B cell (primary cell): ENCODE data around the gene RAB11FIP5. TPM values are rescaled to one million over a fixed set of nuclear protein-coding genes. Genes with fewer than 3 reads are reported as not detected.
"Not testable (repeated sequence)": the region's sequence is repeated elsewhere in the genome, so short reads cannot be mapped to it uniquely, and the experiment has no call there.

Source experiments
- ATAC-seq: fragments of 200-7000 bp; cut with Tn5 transposase; one replicate; pipeline ENCODE4 v1.10.0; 2021; ENCODE audit warnings: low read depth, mild to moderate bottlenecking, moderate number of reproducible peaks, moderate library complexity
- CTCF ChIA-PET: fragments of 350-600 bp; sonication (Branson Sonifier 250); formaldehyde crosslinking; loops from one replicate; lab custom pipeline; 2021; ENCODE audit warnings: antibody characterized with exemption, inconsistent platforms; lab: Charles Lee
- POLR2A ChIA-PET: fragments of 350-600 bp; sonication (Branson Sonifier 250); formaldehyde crosslinking; loops from one replicate; lab custom pipeline; 2021; ENCODE audit warnings: antibody characterized with exemption; lab: Charles Lee
- DNase-seq: peaks from one replicate; pipeline ENCODE4 v3.0.0; 2013
- H2AFZ ChIP-seq: 2 replicates; pipeline ENCODE4 v1.6.1; 2012; ENCODE audit warnings: mild to moderate bottlenecking, low read depth, low read length; ENCODE audit not compliant: insufficient read depth, poor library complexity, severe bottlenecking
- H3K27ac ChIP-seq, 2 donors: 1 replicate in 1 of 2; 2 replicates in 1 of 2; pipeline ENCODE4 v1.5.1; 2012 to 2013; ENCODE audit warnings: low read length in 2 of 2, mild to moderate bottlenecking in 2 of 2, moderate library complexity in 1 of 2
- H3K27me3 ChIP-seq, 4 experiments: fragments of 200-600 bp in 1 of 4; sonication (generic) in 1 of 4; replicated peaks in 1 of 4; 1 replicate in 2 of 4; 2 replicates in 2 of 4; pipeline versions ENCODE4 v1.6.1 to v1.7.0; 2013 to 2016; ENCODE audit warnings: low read length in 3 of 4, mild to moderate bottlenecking in 2 of 4, mixed read lengths in 1 of 4, moderate library complexity in 1 of 4; ENCODE audit not compliant: insufficient read depth in 4 of 4, control insufficient read depth in 3 of 4; ENCODE audit errors: control extremely low read depth in 1 of 4
- H3K36me3 ChIP-seq, 2 experiments: replicated peaks in 1 of 2; 1 replicate in 1 of 2; 2 replicates in 1 of 2; pipeline versions ENCODE4 v1.6.1 to v1.7.1; 2013; ENCODE audit warnings: low read length in 1 of 2; ENCODE audit not compliant: insufficient read depth in 2 of 2, control insufficient read depth in 1 of 2; ENCODE audit errors: control extremely low read depth in 1 of 2, extremely low read depth in 1 of 2
- H3K4me1 ChIP-seq, 2 donors: fragments of 200-600 bp in 1 of 2; sonication (generic) in 1 of 2; 1 replicate in 1 of 2; 2 replicates in 1 of 2; pipeline versions ENCODE4 v1.5.1 to v1.6.1; 2013 to 2017; ENCODE audit warnings: low read length in 2 of 2; ENCODE audit not compliant: control insufficient read depth in 2 of 2, insufficient read depth in 2 of 2
- H3K4me2 ChIP-seq: replicated peaks from 2 replicates; pipeline ENCODE3; 2012; ENCODE audit warnings: mild to moderate bottlenecking, low read depth, low read length; ENCODE audit not compliant: poor library complexity, severe bottlenecking
- H3K4me3 ChIP-seq, 5 experiments: fragments of 200-600 bp in 1 of 5; sonication (generic) in 1 of 5; 1 replicate in 3 of 5; 2 replicates in 2 of 5; pipeline versions ENCODE4 v1.5.1 to v1.7.0; 2011 to 2016; ENCODE audit warnings: low read length in 4 of 5, mild to moderate bottlenecking in 4 of 5, low read depth in 2 of 5, control low read depth in 1 of 5, moderate library complexity in 1 of 5; ENCODE audit not compliant: insufficient read depth in 1 of 5; ENCODE audit errors: control extremely low read depth in 1 of 5, extremely low read depth in 1 of 5
- H3K79me2 ChIP-seq: fragments of 200-600 bp; sonication (generic); one replicate; pipeline ENCODE4 v1.6.0; 2016; ENCODE audit warnings: low read length; ENCODE audit not compliant: control insufficient read depth, insufficient read depth
- H3K9ac ChIP-seq: fragments of 200-600 bp; sonication (generic); 2 replicates; pipeline ENCODE4 v1.6.1; 2017; ENCODE audit warnings: mild to moderate bottlenecking, low read length, moderate library complexity
- H3K9me3 ChIP-seq, 3 donors: one replicate each; pipeline versions ENCODE4 v1.6.1 to v1.7.1; 2013; ENCODE audit warnings: low read length in 2 of 3; ENCODE audit not compliant: control insufficient read depth in 2 of 3, insufficient read depth in 1 of 3; ENCODE audit errors: control extremely low read depth in 1 of 3
- H4K20me1 ChIP-seq: 2 replicates; pipeline ENCODE4 v1.6.0; 2012; ENCODE audit warnings: mild to moderate bottlenecking, low read length; ENCODE audit not compliant: insufficient read depth, control insufficient read depth, poor library complexity, severe bottlenecking
- H3K27ac Mint-ChIP-seq: one replicate; pipeline ENCODE4 v1.8.0; 2021; ENCODE audit warnings: mixed read lengths
- H3K27me3 Mint-ChIP-seq: one replicate; pipeline ENCODE4 v1.8.0; 2021; ENCODE audit warnings: mixed read lengths
- H3K4me1 Mint-ChIP-seq: one replicate; pipeline ENCODE4 v1.8.0; 2021; ENCODE audit warnings: mixed read lengths
- H3K4me3 Mint-ChIP-seq: one replicate; pipeline ENCODE4 v1.8.0; 2021; ENCODE audit warnings: mixed read lengths
- H3K9me3 Mint-ChIP-seq: one replicate; pipeline ENCODE4 v1.8.0; 2022; ENCODE audit warnings: mixed read lengths; ENCODE audit not compliant: insufficient read depth
- EZH2 ChIP-seq: IDR thresholded peaks from 2 replicates; pipeline ENCODE4 v1.6.1; 2012; ENCODE audit warnings: borderline replicate concordance, low read depth, mild to moderate bottlenecking, moderate library complexity, low read length; ENCODE audit not compliant: insufficient read depth, poor library complexity, severe bottlenecking
- WGBS: methylation state at CpG from one replicate; pipeline ENCODE4 v1.1.5; 2013; ENCODE audit warnings: missing lambda C conversion rate; ENCODE audit not compliant: insufficient coverage; 5-methylcytosine and 5-hydroxymethylcytosine counted together
- intact Hi-C: fragments of 100-400 bp; cut with micrococcal nuclease; formaldehyde crosslinking; loops from one replicate; pipeline ENCODE4 v1.10.0; 2022
- polyA plus RNA-seq: library from polyadenylated mRNA; depleted of rRNA; stranded (reverse); fragments of >200 nt; gene quantifications from 2 replicates; pipeline ENCODE4 v1.2.3, GENCODE V29; 2012
- total RNA-seq, 2 donors: library from RNA; stranded (reverse); fragments of 120-200 nt in 1 of 2; gene quantifications; 1 replicate in 1 of 2; 2 replicates in 1 of 2; pipeline versions ENCODE4 v1.2.3 to v1.2.4, GENCODE V29; 2013 to 2022
- TF ChIP-seq, protein P1 (sequence below): fragments of 200-600 bp; IDR thresholded peaks from one replicate; pipeline ENCODE4 v1.8.0; 2022; ENCODE audit warnings: antibody characterized with exemption, mild to moderate bottlenecking

The RAB11FIP5 gene
- total and polyA plus RNA-seq, 2 donors (not counting 1 experiment from before 2014, with no cell fraction given), result 1.7 to 4.6 TPM

DNA sequence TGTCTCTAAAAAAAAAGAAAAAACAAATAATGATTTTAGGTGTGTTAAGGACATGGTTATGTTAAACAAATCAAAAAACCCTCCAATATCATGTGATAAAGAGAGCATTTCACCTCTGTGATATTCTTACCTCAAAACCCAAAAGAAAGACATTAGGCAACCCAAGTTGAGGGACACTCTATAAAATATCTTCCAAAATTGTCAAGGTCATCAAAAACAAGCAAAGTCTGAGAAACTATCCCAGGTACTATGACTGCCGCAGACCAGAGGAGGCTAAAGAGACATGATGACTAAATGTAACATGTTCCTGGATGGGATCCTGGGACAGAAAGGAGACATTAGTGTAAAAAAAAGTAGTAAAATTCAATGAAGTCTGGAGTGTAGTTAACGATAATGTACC lies 45.7 kb downstream of the RAB11FIP5 start:
- ChIA-PET POLR2A (no interaction called here), CTCF (interaction anchor here (1.0 kb wide), 1 partner anchor 8 kb away, joined by 3 read pairs; no protein-coding TSS in a partner anchor)
- Histone ChIP-seq H4K20me1 (no peaks in the 10 kb centered on the region), H3K9ac (no peak overlapping the region), H3K36me3 (no peaks in the 10 kb centered on the region), H3K4me3 (no peak overlapping the region), H3K27ac (no peak overlapping the region), H3K4me1 (peaks cover 6 to 13% of the 10 kb centered on the region in 2 donors), H2AFZ (no peak overlapping the region), H3K27me3 (no peaks in the 10 kb centered on the region), H3K4me2 (no peak overlapping the region), H3K79me2 (peaks cover 14% of the 10 kb centered on the region), H3K9me3 (no peaks in the 10 kb centered on the region)
- no peak overlapping the region for H3K27ac Mint-ChIP-seq
- H3K4me3 Mint-ChIP-seq, result no peak overlapping the region
- H3K27me3 Mint-ChIP-seq, result no peaks in the 10 kb centered on the region
- intact Hi-C loops, result no loop called here
- peaks cover 21% of the 10 kb centered on the region for H3K4me1 Mint-ChIP-seq
- DNase-seq, result no peak
- H3K9me3 Mint-ChIP-seq, result no peaks in the 10 kb centered on the region
- WGBS, result 95% methylated on average over 2 of the region's 2 CpGs
- no peak for TF ChIP-seq EZH2
- TF ChIP-seq, protein P1, sequence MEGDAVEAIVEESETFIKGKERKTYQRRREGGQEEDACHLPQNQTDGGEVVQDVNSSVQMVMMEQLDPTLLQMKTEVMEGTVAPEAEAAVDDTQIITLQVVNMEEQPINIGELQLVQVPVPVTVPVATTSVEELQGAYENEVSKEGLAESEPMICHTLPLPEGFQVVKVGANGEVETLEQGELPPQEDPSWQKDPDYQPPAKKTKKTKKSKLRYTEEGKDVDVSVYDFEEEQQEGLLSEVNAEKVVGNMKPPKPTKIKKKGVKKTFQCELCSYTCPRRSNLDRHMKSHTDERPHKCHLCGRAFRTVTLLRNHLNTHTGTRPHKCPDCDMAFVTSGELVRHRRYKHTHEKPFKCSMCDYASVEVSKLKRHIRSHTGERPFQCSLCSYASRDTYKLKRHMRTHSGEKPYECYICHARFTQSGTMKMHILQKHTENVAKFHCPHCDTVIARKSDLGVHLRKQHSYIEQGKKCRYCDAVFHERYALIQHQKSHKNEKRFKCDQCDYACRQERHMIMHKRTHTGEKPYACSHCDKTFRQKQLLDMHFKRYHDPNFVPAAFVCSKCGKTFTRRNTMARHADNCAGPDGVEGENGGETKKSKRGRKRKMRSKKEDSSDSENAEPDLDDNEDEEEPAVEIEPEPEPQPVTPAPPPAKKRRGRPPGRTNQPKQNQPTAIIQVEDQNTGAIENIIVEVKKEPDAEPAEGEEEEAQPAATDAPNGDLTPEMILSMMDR, result no peak
- ATAC-seq, result no peak

DNA sequence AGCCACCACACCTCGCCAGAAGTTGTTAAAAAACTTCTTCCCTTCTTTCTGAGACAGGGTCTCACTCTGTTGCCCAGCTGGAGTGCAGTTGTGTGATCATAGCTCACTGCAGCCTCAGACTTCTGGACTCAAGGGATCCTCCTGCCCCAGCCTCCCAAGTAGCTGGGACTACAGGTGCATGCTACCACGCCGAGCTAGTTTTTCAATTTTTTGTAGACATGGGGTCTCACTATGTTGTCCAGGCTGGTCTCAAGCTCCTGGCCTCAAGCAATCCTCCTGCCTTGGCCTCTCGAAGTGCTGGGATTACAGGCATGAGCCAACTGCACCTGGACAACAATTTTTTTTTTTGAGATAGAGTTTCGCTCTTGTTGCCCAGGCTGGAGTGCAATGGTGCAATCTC lies 47.7 kb downstream of the RAB11FIP5 start:
- CTCF ChIA-PET, H3K4me2 ChIP-seq, H3K4me3 ChIP-seq, H3K27me3 Mint-ChIP-seq, H3K4me1 ChIP-seq, ATAC-seq, H4K20me1 ChIP-seq, H3K27ac Mint-ChIP-seq, H2AFZ ChIP-seq, H3K9me3 ChIP-seq, POLR2A ChIA-PET, H3K4me3 Mint-ChIP-seq, H3K9ac ChIP-seq, DNase-seq, H3K36me3 ChIP-seq, H3K27ac ChIP-seq, H3K27me3 ChIP-seq, intact Hi-C loops, H3K9me3 Mint-ChIP-seq: not testable (repeated sequence)
- H3K4me1 Mint-ChIP-seq, result peaks cover 13% of the 10 kb centered on the region
- H3K79me2 ChIP-seq, result peaks cover 13% of the 10 kb centered on the region
- 97% methylated on average over 5 of the region's 5 CpGs for WGBS
